Measurements from ENCODE around the gene UBAP1L.

GRCh38 chr15:65050270-65050669 is 64.7 kb downstream of the UBAP1L start:
- TF ChIP-seq EZH2 (IDR thresholded peaks at IDR 0.05; ENCODE audit: insufficient read depth, poor library complexity, severe bottlenecking) (no peak), EZH2phosphoT487 (IDR thresholded peaks at IDR 0.05; ENCODE audit: insufficient read depth, low read depth) (no peak)
